H54 (cell line): ENCODE results near the gene USP3.

ENCODE experiments used
- DNase-seq: peaks from one replicate; pipeline ENCODE4 v3.0.0; 2011; ENCODE audit warnings: low spot score, mixed read lengths; ENCODE audit not compliant: insufficient read length
- FAIRE-seq: peaks from 3 replicates; lab custom pipeline; 2011; peaks lifted over from hg19 to GRCh38; lab: Jason Lieb, UNC
- POLR2A ChIP-seq: IDR thresholded peaks from 2 replicates; pipeline ENCODE4 v1.6.1; 2011; ENCODE audit warnings: low read depth, mild to moderate bottlenecking, low read length

Gene USP3

DNA sequence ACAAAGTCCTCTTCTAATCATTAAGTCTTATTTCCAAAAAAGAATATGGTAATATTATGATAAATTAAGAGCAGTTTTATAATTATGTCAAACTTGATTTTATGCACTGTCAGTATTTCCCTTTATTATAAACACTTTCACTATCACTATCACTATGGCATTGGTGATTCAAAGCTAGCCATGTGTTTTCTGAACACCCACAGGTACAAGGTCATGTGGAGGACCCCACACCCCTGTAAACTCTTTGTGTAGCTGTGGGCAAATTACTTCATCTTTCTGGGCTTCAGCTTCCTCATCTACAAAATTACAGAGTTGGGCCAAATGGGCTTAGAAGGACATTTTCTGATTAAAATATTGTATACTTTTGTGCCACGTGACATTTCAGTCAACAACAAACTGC is 134.4 kb downstream of the USP3 start:
- FAIRE-seq (no peak), DNase-seq (no peak)
- TF ChIP-seq POLR2A, result no peak

DNA sequence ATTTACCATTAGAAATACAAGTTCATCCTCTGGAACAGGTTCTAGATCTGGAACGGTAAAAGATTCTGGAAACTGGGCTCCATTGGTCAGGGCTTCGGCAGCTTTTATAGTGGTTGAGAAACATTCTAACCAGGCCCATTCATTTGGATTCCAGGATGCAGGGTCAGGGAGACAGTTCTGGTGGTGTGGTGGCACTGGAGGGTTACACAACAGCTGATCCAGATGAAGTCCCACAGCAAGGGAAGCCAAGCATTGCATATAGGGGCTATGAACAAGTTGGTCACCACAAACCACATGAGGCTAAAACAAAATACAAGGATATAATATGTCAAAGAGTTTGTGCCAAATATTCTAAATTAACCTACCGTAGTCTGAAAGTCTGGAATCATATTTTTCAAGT is 135.8 kb downstream of the USP3 start:
- FAIRE-seq (no peak), DNase-seq (no peak)
- TF ChIP-seq POLR2A, result no peak
